ENCODE measurements around the gene RAB5A.

GRCh38 chr3:20022954-20023622, 76.2 kb downstream of the RAB5A start:
- TF ChIP-seq SREBF1 (IDR thresholded peaks at IDR 0.05; ENCODE audit: low read length), result no peak
- TF ChIP-seq, protein P1, sequence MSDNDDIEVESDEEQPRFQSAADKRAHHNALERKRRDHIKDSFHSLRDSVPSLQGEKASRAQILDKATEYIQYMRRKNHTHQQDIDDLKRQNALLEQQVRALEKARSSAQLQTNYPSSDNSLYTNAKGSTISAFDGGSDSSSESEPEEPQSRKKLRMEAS (IDR thresholded peaks at IDR 0.05; ENCODE audit: low read depth, low read length), result no peak
- TF ChIP-seq, protein P2, sequence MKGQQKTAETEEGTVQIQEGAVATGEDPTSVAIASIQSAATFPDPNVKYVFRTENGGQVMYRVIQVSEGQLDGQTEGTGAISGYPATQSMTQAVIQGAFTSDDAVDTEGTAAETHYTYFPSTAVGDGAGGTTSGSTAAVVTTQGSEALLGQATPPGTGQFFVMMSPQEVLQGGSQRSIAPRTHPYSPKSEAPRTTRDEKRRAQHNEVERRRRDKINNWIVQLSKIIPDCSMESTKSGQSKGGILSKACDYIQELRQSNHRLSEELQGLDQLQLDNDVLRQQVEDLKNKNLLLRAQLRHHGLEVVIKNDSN (IDR thresholded peaks at IDR 0.05; ENCODE audit: borderline replicate concordance, extremely low read length, insufficient read depth, low read depth, low read length), result no peak
- TF ChIP-seq ZNF592 (IDR thresholded peaks at IDR 0.05), result no peak
- no peak for TF ChIP-seq POLR2A (IDR thresholded peaks at IDR 0.05; ENCODE audit: low read depth, low read length)
